HepG2 (cell line): ENCODE results near the gene HSD3B7. TPM values are rescaled to one million over a fixed set of nuclear protein-coding genes. Genes with fewer than 3 reads are reported as not detected.
A peak's percentile ranks its signal among the peaks of the same experiment; 100 is the strongest.

Source experiments
- CC2D1A ChIP-seq: sonication (generic); formaldehyde crosslinking; IDR thresholded peaks from 2 replicates; pipeline ENCODE4 v1.8.1; 2023; ENCODE audit warnings: mild to moderate bottlenecking, missing genetic modification reagents
- PHF20 ChIP-seq: sonication (generic); formaldehyde crosslinking; IDR thresholded peaks from 2 replicates; pipeline ENCODE4 v1.5.0; 2020; ENCODE audit warnings: mild to moderate bottlenecking, missing genetic modification reagents
- TCF7 ChIP-seq: sonication (generic); IDR thresholded peaks from 2 replicates; pipeline ENCODE4 v1.6.1; 2016; ENCODE audit warnings: antibody characterized with exemption, low read depth
- ZNF282 ChIP-seq: fragments of 450-650 bp; IDR thresholded peaks from 2 replicates; pipeline ENCODE4 v1.6.1; 2018; ENCODE audit not compliant: partially characterized antibody
- ZNF431 ChIP-seq: sonication (generic); formaldehyde crosslinking; IDR thresholded peaks from 2 replicates; pipeline ENCODE4 v1.9.0; 2022; ENCODE audit warnings: missing genetic modification reagents, low read depth, mild to moderate bottlenecking, borderline replicate concordance
- ZNF572 ChIP-seq: sonication (generic); formaldehyde crosslinking; IDR thresholded peaks from 2 replicates; pipeline ENCODE4 v1.5.1; 2020; ENCODE audit warnings: mild to moderate bottlenecking, missing genetic modification reagents
- polyA plus RNA-seq, 8 experiments: library from polyadenylated mRNA; depleted of rRNA in 3 of 8; stranded (reverse) in 7 of 8; unstranded in 1 of 8; fragments of >200 nt; fragmentation: Illumina TruSeq in 4 of 8; extraction: Trizol in 4 of 8; gene quantifications; 2 replicates each; pipeline versions ENCODE4 v1.2.1 to v1.2.3, GENCODE V29; 2011 to 2016; ENCODE audit warnings: low read depth in 4 of 8, missing spikeins in 1 of 8, mixed read lengths in 1 of 8; ENCODE audit not compliant: insufficient read depth in 1 of 8
- total RNA-seq, 5 experiments: library from RNA; depleted of rRNA; stranded (reverse); fragments of >200 nt; fragmentation: Illumina TruSeq; extraction: Trizol; gene quantifications; 2 replicates each; pipeline ENCODE4 v1.2.3, GENCODE V29; 2016; ENCODE audit warnings: low read depth in 1 of 5
- TF ChIP-seq, protein P1 (sequence below): fragments of 450-650 bp; IDR thresholded peaks from 2 replicates; pipeline ENCODE4 v1.6.1; 2016
- TF ChIP-seq, protein P2 (sequence below): sonication (generic); formaldehyde crosslinking; IDR thresholded peaks from 2 replicates; pipeline ENCODE4 v1.4.0; 2020; ENCODE audit warnings: mild to moderate bottlenecking, missing genetic modification reagents

HSD3B7 gene
- total and polyA plus RNA-seq, 2 of the 13 experiments (the other 11 are each of a cell fraction or from before 2014, with no cell fraction given): 32.9 to 69.7 TPM

DNA sequence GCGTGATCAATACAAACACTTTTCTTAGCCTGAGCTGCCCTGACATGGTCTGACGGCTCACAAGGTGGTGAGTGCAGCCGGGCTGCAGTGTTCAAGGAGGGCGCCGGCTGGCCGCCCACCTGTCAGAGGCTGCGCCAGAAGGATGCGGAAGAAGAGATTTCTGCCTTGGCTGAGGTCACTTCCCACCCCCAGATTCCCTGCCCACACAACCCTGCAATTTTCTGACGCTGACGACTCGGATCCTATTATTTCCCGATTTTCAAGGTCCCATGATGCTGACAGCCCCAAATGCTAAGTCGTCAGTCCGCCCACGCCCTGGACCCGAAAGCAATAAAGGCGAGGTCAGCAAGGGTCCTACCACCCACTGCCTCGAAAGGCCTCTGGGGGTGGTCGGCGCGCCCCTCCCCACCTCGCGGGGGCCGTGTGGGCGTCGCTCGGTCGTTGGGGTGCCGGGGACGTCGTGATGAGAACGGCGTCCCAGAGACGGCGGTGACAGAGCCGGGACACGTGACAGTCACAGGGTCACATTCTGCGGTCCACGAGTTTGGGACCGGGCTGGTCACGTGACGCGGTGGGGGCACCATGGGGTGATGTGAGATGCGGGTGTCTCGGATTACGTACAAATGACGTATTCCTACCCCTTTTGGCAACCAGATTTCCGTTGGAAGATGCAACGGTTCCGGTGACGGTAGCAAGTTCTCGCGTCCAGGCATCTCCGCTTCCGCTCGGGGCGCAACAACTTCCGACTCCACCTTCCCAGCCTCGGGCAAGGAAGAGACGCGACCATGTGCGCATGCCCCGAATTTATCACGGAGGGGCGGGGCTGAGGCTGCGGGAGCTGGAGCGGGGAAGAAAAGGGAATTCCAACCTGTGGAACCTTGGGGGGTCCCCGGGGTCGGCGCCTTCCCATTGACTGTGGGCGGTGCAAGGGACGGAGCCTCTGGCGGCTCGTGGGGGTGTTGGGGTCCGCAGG lies 48.0 kb downstream of the HSD3B7 start, which contains the start of gene STX4 (continued):
- TF ChIP-seq ZNF431 (peak; percentile 23; the same call in 1 of the 2 replicates), ZNF282 (no peak), CC2D1A (CRISPR knock-in tag) (peak; percentile 77; the same call in 1 of the 2 replicates), ZNF572 (CRISPR knock-in tag) (peak; percentile 86; the same call in 1 of the 2 replicates), TCF7 (no peak), PHF20 (CRISPR knock-in tag) (peak; percentile 80)
- TF ChIP-seq, protein P1, sequence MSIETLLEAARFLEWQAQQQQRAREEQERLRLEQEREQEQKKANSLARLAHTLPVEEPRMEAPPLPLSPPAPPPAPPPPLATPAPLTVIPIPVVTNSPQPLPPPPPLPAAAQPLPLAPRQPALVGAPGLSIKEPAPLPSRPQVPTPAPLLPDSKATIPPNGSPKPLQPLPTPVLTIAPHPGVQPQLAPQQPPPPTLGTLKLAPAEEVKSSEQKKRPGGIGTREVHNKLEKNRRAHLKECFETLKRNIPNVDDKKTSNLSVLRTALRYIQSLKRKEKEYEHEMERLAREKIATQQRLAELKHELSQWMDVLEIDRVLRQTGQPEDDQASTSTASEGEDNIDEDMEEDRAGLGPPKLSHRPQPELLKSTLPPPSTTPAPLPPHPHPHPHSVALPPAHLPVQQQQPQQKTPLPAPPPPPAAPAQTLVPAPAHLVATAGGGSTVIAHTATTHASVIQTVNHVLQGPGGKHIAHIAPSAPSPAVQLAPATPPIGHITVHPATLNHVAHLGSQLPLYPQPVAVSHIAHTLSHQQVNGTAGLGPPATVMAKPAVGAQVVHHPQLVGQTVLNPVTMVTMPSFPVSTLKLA: peak; percentile 89
- TF ChIP-seq, protein P2, sequence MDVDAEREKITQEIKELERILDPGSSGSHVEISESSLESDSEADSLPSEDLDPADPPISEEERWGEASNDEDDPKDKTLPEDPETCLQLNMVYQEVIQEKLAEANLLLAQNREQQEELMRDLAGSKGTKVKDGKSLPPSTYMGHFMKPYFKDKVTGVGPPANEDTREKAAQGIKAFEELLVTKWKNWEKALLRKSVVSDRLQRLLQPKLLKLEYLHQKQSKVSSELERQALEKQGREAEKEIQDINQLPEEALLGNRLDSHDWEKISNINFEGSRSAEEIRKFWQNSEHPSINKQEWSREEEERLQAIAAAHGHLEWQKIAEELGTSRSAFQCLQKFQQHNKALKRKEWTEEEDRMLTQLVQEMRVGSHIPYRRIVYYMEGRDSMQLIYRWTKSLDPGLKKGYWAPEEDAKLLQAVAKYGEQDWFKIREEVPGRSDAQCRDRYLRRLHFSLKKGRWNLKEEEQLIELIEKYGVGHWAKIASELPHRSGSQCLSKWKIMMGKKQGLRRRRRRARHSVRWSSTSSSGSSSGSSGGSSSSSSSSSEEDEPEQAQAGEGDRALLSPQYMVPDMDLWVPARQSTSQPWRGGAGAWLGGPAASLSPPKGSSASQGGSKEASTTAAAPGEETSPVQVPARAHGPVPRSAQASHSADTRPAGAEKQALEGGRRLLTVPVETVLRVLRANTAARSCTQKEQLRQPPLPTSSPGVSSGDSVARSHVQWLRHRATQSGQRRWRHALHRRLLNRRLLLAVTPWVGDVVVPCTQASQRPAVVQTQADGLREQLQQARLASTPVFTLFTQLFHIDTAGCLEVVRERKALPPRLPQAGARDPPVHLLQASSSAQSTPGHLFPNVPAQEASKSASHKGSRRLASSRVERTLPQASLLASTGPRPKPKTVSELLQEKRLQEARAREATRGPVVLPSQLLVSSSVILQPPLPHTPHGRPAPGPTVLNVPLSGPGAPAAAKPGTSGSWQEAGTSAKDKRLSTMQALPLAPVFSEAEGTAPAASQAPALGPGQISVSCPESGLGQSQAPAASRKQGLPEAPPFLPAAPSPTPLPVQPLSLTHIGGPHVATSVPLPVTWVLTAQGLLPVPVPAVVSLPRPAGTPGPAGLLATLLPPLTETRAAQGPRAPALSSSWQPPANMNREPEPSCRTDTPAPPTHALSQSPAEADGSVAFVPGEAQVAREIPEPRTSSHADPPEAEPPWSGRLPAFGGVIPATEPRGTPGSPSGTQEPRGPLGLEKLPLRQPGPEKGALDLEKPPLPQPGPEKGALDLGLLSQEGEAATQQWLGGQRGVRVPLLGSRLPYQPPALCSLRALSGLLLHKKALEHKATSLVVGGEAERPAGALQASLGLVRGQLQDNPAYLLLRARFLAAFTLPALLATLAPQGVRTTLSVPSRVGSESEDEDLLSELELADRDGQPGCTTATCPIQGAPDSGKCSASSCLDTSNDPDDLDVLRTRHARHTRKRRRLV: 0 out of 2 replicates have a peak, but pooled peaks have one; percentile 49
- TF ChIP-seq, all 625 proteins: peak for 345
